ENCODE results near the gene MYCBPAP. TPM values are rescaled to one million over a fixed set of nuclear protein-coding genes. Genes with fewer than 3 reads are reported as not detected.
"Not testable (repeated sequence)": the region's sequence is repeated elsewhere in the genome, so short reads cannot be mapped to it uniquely, and the experiment has no call there.

MYCBPAP gene
- total and polyA plus RNA-seq, 2 experiments from 2014 or later: 0.32 to 1.4 TPM

DNA sequence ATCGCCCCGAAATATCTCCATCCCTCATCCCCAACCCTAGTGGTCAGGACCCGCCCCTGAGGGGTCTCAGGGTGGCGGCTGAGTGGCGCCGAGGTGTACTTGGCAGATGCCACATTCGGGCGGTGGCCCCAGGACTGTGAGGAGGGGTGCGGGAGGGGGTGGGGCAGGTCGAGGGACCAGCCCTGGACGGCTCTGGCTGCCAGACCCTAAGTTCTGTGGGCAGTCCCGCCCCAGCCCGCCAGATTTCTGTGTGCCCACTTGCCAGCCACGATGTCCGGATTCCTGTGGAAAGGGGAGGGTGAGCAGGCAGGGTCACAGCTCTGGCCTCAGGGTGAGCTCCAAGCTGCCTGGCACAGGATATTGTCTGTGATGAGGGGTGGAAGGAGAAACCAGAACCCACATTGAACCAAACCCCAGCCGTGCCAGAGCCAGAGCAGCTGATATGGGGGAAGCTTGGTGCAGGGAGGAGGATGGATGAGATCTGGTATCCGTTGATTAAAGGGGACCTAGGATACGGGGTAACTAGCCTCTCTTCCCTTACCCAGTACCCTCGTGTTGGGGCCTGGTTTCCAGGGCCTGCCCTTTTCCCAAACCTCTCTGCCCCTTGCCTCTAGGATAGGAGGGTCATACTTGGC, 38.5 kb upstream of the MYCBPAP start:
- no peak for DNase-seq
- H3K4me1 ChIP-seq (ENCODE audit: insufficient read depth): no peaks in the 10 kb centered on the region
- H3F3A ChIP-seq (ENCODE audit: insufficient read depth): no peaks in the 10 kb centered on the region
- no peaks in the 10 kb centered on the region for H3K9me3 ChIP-seq (ENCODE audit: low read depth)
- H3K79me2 ChIP-seq (ENCODE audit: insufficient read depth): no peaks in the 10 kb centered on the region
- no peaks in the 10 kb centered on the region for H4K20me1 ChIP-seq (ENCODE audit: insufficient read depth)
- no peak for TF ChIP-seq EZH2 (IDR thresholded peaks at IDR 0.05; ENCODE audit: insufficient read depth, poor library complexity, severe bottlenecking)
- TF ChIP-seq EZH2phosphoT487 (IDR thresholded peaks at IDR 0.05; ENCODE audit: insufficient read depth, low read depth): no peak
- no peaks in the 10 kb centered on the region for H3K36me3 ChIP-seq (ENCODE audit: low read depth)
- no peak overlapping the region for H3K27ac ChIP-seq
- no peak overlapping the region for H3K4me2 ChIP-seq (ENCODE audit: unreplicated experiment)
- H3K4me3 ChIP-seq: no peak overlapping the region
- no peak overlapping the region for H2AFZ ChIP-seq
- peaks cover 13% of the 10 kb centered on the region for H3K27me3 ChIP-seq (replicated peaks; ENCODE audit: insufficient read depth)
- H3K9ac ChIP-seq: no peak overlapping the region
- in situ Hi-C loops (cut with MboI): no loop called here
- no peaks in the 10 kb centered on the region for H3K9me2 ChIP-seq (ENCODE audit: insufficient read depth)
- WGBS, 2 experiments (ENCODE audit: low coverage in 1 of 2, low lambda C conversion rate in 2 of 2, missing lambda C conversion rate in 2 of 2): 49 to 56% methylated on average over 14 to 19 of the region's 19 CpGs

DNA sequence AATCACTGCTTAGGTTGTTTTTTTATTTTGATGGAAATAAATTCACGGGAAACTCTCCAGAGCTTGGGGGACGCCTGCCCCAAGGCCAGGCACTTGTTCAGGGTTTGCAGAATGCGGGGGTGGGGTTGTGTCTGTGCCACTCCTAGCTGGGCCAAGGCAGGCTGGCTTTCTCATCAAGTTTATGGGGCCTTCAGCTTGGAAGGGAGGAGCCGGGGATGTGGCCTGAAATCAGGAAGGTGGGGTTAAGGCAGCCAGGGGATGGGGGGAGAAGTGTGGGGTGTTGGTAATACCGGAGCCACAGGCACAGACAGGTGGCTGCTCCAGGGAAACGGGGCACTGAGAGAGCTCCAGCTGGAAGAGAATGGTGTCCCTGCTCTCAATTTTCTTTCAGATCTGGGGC, 37.8 kb upstream of the MYCBPAP start:
- Histone ChIP-seq H3F3A (ENCODE audit: insufficient read depth) (no peaks in the 10 kb centered on the region), H3K27me3 (replicated peaks; ENCODE audit: insufficient read depth) (peaks cover 13% of the 10 kb centered on the region), H3K4me1 (ENCODE audit: insufficient read depth) (no peaks in the 10 kb centered on the region), H3K27ac (no peak overlapping the region), H3K9me3 (ENCODE audit: low read depth) (no peaks in the 10 kb centered on the region), H2AFZ (no peak overlapping the region), H3K4me2 (ENCODE audit: unreplicated experiment) (no peak overlapping the region), H3K4me3 (no peak overlapping the region), H4K20me1 (ENCODE audit: insufficient read depth) (no peaks in the 10 kb centered on the region), H3K79me2 (ENCODE audit: insufficient read depth) (no peaks in the 10 kb centered on the region), H3K36me3 (ENCODE audit: low read depth) (no peaks in the 10 kb centered on the region), H3K9me2 (ENCODE audit: insufficient read depth) (no peaks in the 10 kb centered on the region), H3K9ac (no peak overlapping the region)
- in situ Hi-C loops (cut with MboI): no loop called here
- TF ChIP-seq EZH2phosphoT487 (IDR thresholded peaks at IDR 0.05; ENCODE audit: insufficient read depth, low read depth) (no peak), EZH2 (IDR thresholded peaks at IDR 0.05; ENCODE audit: insufficient read depth, poor library complexity, severe bottlenecking) (no peak)
- 84 to 90% methylated on average over 6 of the region's 6 CpGs for WGBS, 2 experiments (ENCODE audit: low coverage in 1 of 2, low lambda C conversion rate in 2 of 2, missing lambda C conversion rate in 2 of 2)
- no peak for DNase-seq

DNA sequence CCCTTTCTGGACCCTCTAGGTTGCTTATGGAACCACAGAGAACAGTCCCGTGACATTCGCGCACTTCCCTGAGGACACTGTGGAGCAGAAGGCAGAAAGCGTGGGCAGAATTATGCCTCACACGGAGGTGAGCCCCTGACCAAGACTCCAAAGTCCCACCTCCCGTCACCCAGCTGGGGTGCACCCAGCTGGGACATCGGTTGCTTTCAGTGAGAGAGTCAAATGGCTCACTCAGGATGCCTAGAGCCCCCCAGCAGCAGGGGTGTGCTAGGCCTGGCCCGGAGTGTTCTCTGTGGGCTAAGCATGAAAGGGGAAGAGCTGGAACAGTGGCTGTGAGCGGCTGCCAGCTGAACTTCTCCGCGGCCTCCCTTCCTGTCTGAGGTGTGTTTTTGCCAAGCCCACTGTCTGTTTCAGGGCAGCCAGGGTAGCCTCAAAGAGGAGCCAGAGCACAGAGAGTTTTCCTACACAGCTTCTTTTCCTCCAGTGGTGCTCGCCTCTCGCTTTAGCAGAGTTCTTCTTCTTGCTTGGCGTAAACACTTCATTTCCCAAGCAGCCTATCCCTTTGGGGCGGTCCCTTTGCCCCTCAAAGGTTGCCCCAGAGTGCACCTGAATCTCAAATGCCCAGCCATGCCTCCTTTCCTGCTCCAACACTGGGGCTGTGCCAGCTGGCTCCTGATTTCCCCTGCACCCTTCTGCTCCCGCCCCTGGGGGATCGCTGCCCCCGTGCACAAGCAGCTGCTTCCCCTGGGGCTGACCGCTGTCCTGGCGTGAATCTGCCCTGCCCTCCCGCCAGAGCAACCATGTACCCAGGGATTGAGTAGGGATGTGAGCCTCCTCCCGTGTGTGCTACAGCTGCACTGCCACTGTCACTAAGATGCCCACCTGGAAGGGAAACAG, 37.0 kb upstream of the MYCBPAP start:
- 90 to 92% methylated on average over 22 of the region's 22 CpGs for WGBS, 2 experiments (ENCODE audit: low coverage in 1 of 2, low lambda C conversion rate in 2 of 2, missing lambda C conversion rate in 2 of 2)
- no peaks in the 10 kb centered on the region for H4K20me1 ChIP-seq (ENCODE audit: insufficient read depth)
- H3K27ac ChIP-seq: no peak overlapping the region
- no peak overlapping the region for H2AFZ ChIP-seq
- in situ Hi-C loops (cut with MboI): no loop called here
- H3K9me3 ChIP-seq (ENCODE audit: low read depth): no peaks in the 10 kb centered on the region
- peaks cover 13% of the 10 kb centered on the region for H3K27me3 ChIP-seq (replicated peaks; ENCODE audit: insufficient read depth)
- no peaks in the 10 kb centered on the region for H3K79me2 ChIP-seq (ENCODE audit: insufficient read depth)
- no peak overlapping the region for H3K4me2 ChIP-seq (ENCODE audit: unreplicated experiment)
- no peak for DNase-seq
- H3K9ac ChIP-seq: no peak overlapping the region
- H3K4me3 ChIP-seq: no peak overlapping the region
- TF ChIP-seq EZH2 (IDR thresholded peaks at IDR 0.05; ENCODE audit: insufficient read depth, poor library complexity, severe bottlenecking): no peak
- TF ChIP-seq EZH2phosphoT487 (IDR thresholded peaks at IDR 0.05; ENCODE audit: insufficient read depth, low read depth): no peak
- no peaks in the 10 kb centered on the region for H3F3A ChIP-seq (ENCODE audit: insufficient read depth)
- no peaks in the 10 kb centered on the region for H3K9me2 ChIP-seq (ENCODE audit: insufficient read depth)
- no peaks in the 10 kb centered on the region for H3K4me1 ChIP-seq (ENCODE audit: insufficient read depth)
- no peaks in the 10 kb centered on the region for H3K36me3 ChIP-seq (ENCODE audit: low read depth)

DNA sequence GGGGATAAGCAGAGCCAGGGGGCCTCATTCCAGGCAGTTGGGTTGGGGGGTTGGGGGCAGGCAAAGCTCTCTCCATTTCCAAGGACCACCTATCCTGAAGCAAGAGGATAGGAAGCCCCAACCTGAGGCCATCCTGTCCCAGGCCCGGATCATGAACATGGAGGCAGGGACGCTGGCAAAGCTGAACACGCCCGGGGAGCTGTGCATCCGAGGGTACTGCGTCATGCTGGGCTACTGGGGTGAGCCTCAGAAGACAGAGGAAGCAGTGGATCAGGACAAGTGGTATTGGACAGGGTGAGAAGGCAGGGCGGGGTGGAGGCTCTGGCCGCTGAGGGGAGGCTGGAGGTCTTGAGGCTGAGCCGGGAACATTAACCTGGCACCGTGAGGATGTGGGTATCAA, 36.0 kb upstream of the MYCBPAP start:
- H3K9ac ChIP-seq: no peak overlapping the region
- no peaks in the 10 kb centered on the region for H3K79me2 ChIP-seq (ENCODE audit: insufficient read depth)
- H3K4me2 ChIP-seq (ENCODE audit: unreplicated experiment): no peak overlapping the region
- no peak for DNase-seq
- H3K27me3 ChIP-seq (replicated peaks; ENCODE audit: insufficient read depth): peaks cover 13% of the 10 kb centered on the region
- WGBS, 2 experiments (ENCODE audit: low coverage in 1 of 2, low lambda C conversion rate in 2 of 2, missing lambda C conversion rate in 2 of 2): 93 to 97% methylated on average over 10 of the region's 10 CpGs
- H4K20me1 ChIP-seq (ENCODE audit: insufficient read depth): no peaks in the 10 kb centered on the region
- in situ Hi-C loops (cut with MboI): no loop called here
- no peak overlapping the region for H3K27ac ChIP-seq
- H3K4me3 ChIP-seq: no peak overlapping the region
- no peaks in the 10 kb centered on the region for H3K4me1 ChIP-seq (ENCODE audit: insufficient read depth)
- H3K36me3 ChIP-seq (ENCODE audit: low read depth): no peaks in the 10 kb centered on the region
- H3K9me2 ChIP-seq (ENCODE audit: insufficient read depth): no peaks in the 10 kb centered on the region
- no peak overlapping the region for H2AFZ ChIP-seq
- 0 out of 2 replicates have a peak, but pooled peaks cover under 1% of the 10 kb centered on the region for H3F3A ChIP-seq (ENCODE audit: insufficient read depth)
- no peaks in the 10 kb centered on the region for H3K9me3 ChIP-seq (ENCODE audit: low read depth)
- no peak for TF ChIP-seq EZH2phosphoT487 (IDR thresholded peaks at IDR 0.05; ENCODE audit: insufficient read depth, low read depth)
- TF ChIP-seq EZH2 (IDR thresholded peaks at IDR 0.05; ENCODE audit: insufficient read depth, poor library complexity, severe bottlenecking): no peak

DNA sequence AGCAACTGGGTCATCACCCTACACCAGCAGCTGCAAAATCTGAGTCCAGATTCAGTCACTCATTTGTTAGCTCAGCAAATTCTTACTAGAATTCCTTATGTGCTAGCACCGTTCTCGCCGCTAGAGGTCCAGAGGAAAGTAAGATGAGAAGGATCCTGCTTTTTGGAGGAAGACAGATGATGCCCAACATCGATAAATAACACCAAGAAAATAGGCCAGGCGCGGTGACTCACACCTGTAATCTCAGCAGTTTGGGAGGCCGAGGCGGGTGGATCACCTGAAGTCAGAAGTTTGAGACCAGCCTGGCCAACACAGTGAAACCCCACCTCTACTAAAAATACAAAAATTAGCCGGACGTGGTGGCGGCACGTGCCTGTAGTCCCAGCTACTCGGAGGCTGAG, 35.5 kb upstream of the MYCBPAP start:
- H3K4me1 ChIP-seq (ENCODE audit: insufficient read depth); H3K36me3 ChIP-seq (ENCODE audit: low read depth); DNase-seq; H3K9me2 ChIP-seq (ENCODE audit: insufficient read depth); H3F3A ChIP-seq (ENCODE audit: insufficient read depth); H3K27ac ChIP-seq; H3K79me2 ChIP-seq (ENCODE audit: insufficient read depth); H4K20me1 ChIP-seq (ENCODE audit: insufficient read depth); H3K27me3 ChIP-seq (replicated peaks; ENCODE audit: insufficient read depth); H3K4me3 ChIP-seq; H3K9me3 ChIP-seq (ENCODE audit: low read depth); H2AFZ ChIP-seq; in situ Hi-C loops (cut with MboI); H3K4me2 ChIP-seq (ENCODE audit: unreplicated experiment); H3K9ac ChIP-seq: not testable (repeated sequence)
- 95% methylated on average over 13 of the region's 13 CpGs for whole genome bisulfite sequencing, 2 experiments (ENCODE audit: low coverage in 1 of 2, low lambda C conversion rate in 2 of 2, missing lambda C conversion rate in 2 of 2)
